ENCODE measurements around the gene THBS1. TPM values are rescaled to one million over a fixed set of nuclear protein-coding genes. Genes with fewer than 3 reads are reported as not detected.

The THBS1 gene
- total and polyA plus RNA-seq, 3 donors from 2014 or later, result 12.6 to 20.7 (median 13.9) TPM

GRCh38 chr15:39539466-39539865 is 41.4 kb upstream of the THBS1 start:
- 87 to 91% methylated on average over 2 of the region's 2 CpGs for WGBS, 2 donors
- H3K9me3 ChIP-seq, result no peaks in the 10 kb centered on the region
- H3K27ac ChIP-seq, result no peak overlapping the region
- TF ChIP-seq CTCF (IDR thresholded peaks at IDR 0.05), result no peak
- TF ChIP-seq POLR2A (IDR thresholded peaks at IDR 0.05), result no peak
- intact Hi-C loops (cut with DNase I; ENCODE audit: low total_unique reads), result no loop called here
- no peaks in the 10 kb centered on the region for H3K4me1 ChIP-seq
- no peaks in the 10 kb centered on the region for H3K27me3 ChIP-seq
- no peak overlapping the region for H3K4me3 ChIP-seq
- no peaks in the 10 kb centered on the region for H3K36me3 ChIP-seq (ENCODE audit: low read depth, missing control alignments)
- no peak for DNase-seq

GRCh38 chr15:39539973-39540558 is 40.8 kb upstream of the THBS1 start:
- TF ChIP-seq CTCF (IDR thresholded peaks at IDR 0.05) (no peak), POLR2A (IDR thresholded peaks at IDR 0.05) (no peak)

GRCh38 chr15:39542385-39543065 is 38.4 kb upstream of the THBS1 start:
- Histone ChIP-seq H3K4me1 (no peaks in the 10 kb centered on the region), H3K27ac (no peak overlapping the region), H3K36me3 (ENCODE audit: low read depth, missing control alignments) (no peaks in the 10 kb centered on the region), H3K9me3 (no peaks in the 10 kb centered on the region), H3K27me3 (no peaks in the 10 kb centered on the region), H3K4me3 (no peak overlapping the region)
- DNase-seq, result no peak
- intact Hi-C loops (cut with DNase I; ENCODE audit: low total_unique reads), result no loop called here
- 91 to 96% methylated on average over 4 of the region's 4 CpGs for WGBS, 2 donors
- TF ChIP-seq CTCF (IDR thresholded peaks at IDR 0.05), result no peak
- no peak for TF ChIP-seq POLR2A (IDR thresholded peaks at IDR 0.05)

More at GRCh38 chr15:39539973-39540558, 40.8 kb upstream of the THBS1 start:
- Histone ChIP-seq H3K4me3 (no peak overlapping the region), H3K4me1 (no peaks in the 10 kb centered on the region), H3K27ac (no peak overlapping the region), H3K9me3 (no peaks in the 10 kb centered on the region), H3K36me3 (ENCODE audit: low read depth, missing control alignments) (no peaks in the 10 kb centered on the region), H3K27me3 (no peaks in the 10 kb centered on the region)
- 87 to 89% methylated on average over 3 of the region's 3 CpGs for WGBS, 2 donors
- intact Hi-C loops (cut with DNase I; ENCODE audit: low total_unique reads), result no loop called here
- DNase-seq, result no peak

DNA sequence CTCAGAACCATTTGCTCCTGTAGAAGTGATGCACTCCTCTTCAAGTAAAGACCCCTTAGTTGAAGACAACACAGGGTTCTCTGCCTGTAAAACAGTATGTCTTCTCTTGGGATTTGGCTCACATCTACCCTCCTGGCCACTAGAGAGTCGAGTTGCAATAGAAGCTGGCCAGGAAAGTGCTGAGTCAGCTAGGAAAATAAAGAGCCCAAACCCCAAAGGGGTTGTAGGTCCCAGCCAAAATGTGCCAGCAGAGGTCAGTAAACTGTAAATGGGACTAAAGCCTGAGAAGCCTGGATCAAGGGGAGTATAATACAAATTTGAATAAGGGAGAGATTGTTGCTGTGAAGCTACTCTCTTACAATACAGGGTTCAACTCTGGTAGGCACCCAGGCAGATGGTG is 37.2 kb upstream of the THBS1 start:
- TF ChIP-seq CTCF (IDR thresholded peaks at IDR 0.05) (no peak), POLR2A (IDR thresholded peaks at IDR 0.05) (no peak)
- intact Hi-C loops (cut with DNase I; ENCODE audit: low total_unique reads), result no loop called here
- no peaks in the 10 kb centered on the region for H3K36me3 ChIP-seq (ENCODE audit: low read depth, missing control alignments)
- H3K4me3 ChIP-seq, result no peak overlapping the region
- no peaks in the 10 kb centered on the region for H3K4me1 ChIP-seq
- no peak overlapping the region for H3K27ac ChIP-seq
- H3K9me3 ChIP-seq, result no peaks in the 10 kb centered on the region
- H3K27me3 ChIP-seq, result no peaks in the 10 kb centered on the region
- DNase-seq, result no peak
- WGBS, 2 donors, result 38 to 53% methylated on average over 1 of the region's 1 CpG

- H3K27me3 ChIP-seq, result no peaks in the 10 kb centered on the region
- no peaks in the 10 kb centered on the region for H3K36me3 ChIP-seq (ENCODE audit: low read depth, missing control alignments)
- intact Hi-C loops (cut with DNase I; ENCODE audit: low total_unique reads), result no loop called here
- no peaks in the 10 kb centered on the region for H3K4me1 ChIP-seq
- H3K9me3 ChIP-seq, result no peaks in the 10 kb centered on the region
- no peak overlapping the region for H3K4me3 ChIP-seq
- DNase-seq, result no peak
- no peak for TF ChIP-seq CTCF (IDR thresholded peaks at IDR 0.05)
- TF ChIP-seq POLR2A (IDR thresholded peaks at IDR 0.05), result no peak
- no peak overlapping the region for H3K27ac ChIP-seq
- 95 to 100% methylated on average over 1 of the region's 1 CpG for WGBS, 2 donors
Measured at GRCh38 chr15:39546842-39547241, 34.0 kb upstream of the THBS1 start.
